Body of pancreas (tissue), 4 donors: Measurements from ENCODE around the gene CNTF. TPM values are rescaled to one million over a fixed set of nuclear protein-coding genes. Genes with fewer than 3 reads are reported as not detected.

Experiments used
- ATAC-seq: fragments of 150-250 bp; one replicate; pipeline ENCODE4 v1.9.1; 2016
- DNase-seq, 4 donors: peaks; one replicate each; pipeline ENCODE4 v3.0.0-alpha.2; 2019
- H3K27ac ChIP-seq, 4 donors: fragments of 200-600 bp; sonication (generic); 1 replicate in 3 of 4; 2 replicates in 1 of 4; pipeline versions ENCODE4 v1.5.1 to v1.6.1; 2016 to 2019; ENCODE audit warnings: mild to moderate bottlenecking in 1 of 4, mixed read lengths in 1 of 4, moderate library complexity in 1 of 4
- H3K27me3 ChIP-seq, 2 donors: fragments of 200-600 bp; sonication (generic); one replicate each; pipeline ENCODE4 v1.6.0; 2016; ENCODE audit warnings: mild to moderate bottlenecking in 1 of 2
- H3K36me3 ChIP-seq, 2 donors: fragments of 200-600 bp; sonication (generic); replicated peaks in 1 of 2; 2 replicates each; pipeline ENCODE4 v1.5.1; 2016; ENCODE audit warnings: low read depth in 2 of 2; ENCODE audit not compliant: insufficient read depth in 1 of 2
- H3K4me1 ChIP-seq: fragments of 200-600 bp; sonication (generic); one replicate; pipeline ENCODE4 v1.6.0; 2016
- H3K4me3 ChIP-seq, 2 donors: fragments of 200-600 bp; sonication (generic); 1 replicate in 1 of 2; 2 replicates in 1 of 2; pipeline ENCODE4 v1.5.1; 2016 to 2019
- H3K9me3 ChIP-seq, 3 donors: fragments of 200-600 bp; sonication (generic); 1 replicate in 2 of 3; 2 replicates in 1 of 3; pipeline ENCODE4 v1.5.1; 2016
- CTCF ChIP-seq, 7 experiments: fragments of 450-650 bp in 4 of 7; fragments of 200-600 bp in 3 of 7; sonication (generic) in 3 of 7; IDR thresholded peaks; one replicate each; pipeline ENCODE4 v1.5.1; 2016 to 2019; ENCODE audit warnings: antibody characterized with exemption in 7 of 7
- POLR2A ChIP-seq, 3 donors: fragments of 450-650 bp; IDR thresholded peaks; one replicate each; pipeline ENCODE4 v1.6.1; 2016; ENCODE audit warnings: antibody characterized with exemption in 3 of 3, mild to moderate bottlenecking in 2 of 3
- WGBS, 2 donors: methylation state at CpG; one replicate each; pipeline ENCODE4 v1.1.5; 2017; 5-methylcytosine and 5-hydroxymethylcytosine counted together
- intact Hi-C: fragments of 100-400 bp; cut with DNase I; formaldehyde crosslinking; loops from one replicate; pipeline ENCODE4 v1.15.1; 2023
- total RNA-seq, 2 donors: library from RNA; depleted of rRNA; stranded (reverse); fragments of >200 nt; gene quantifications; one replicate each; pipeline ENCODE4 v1.1.0, GENCODE V29; 2016

Gene CNTF
- total RNA-seq, 2 donors from 2014 or later: 0.66 to 1.3 TPM

GRCh38 chr11:58650496-58650895, 28.0 kb downstream of the CNTF start:
- Histone ChIP-seq H3K4me3 (no peak overlapping the region), H3K4me1 (peaks cover 19% of the 10 kb centered on the region), H3K27ac (no peak overlapping the region), H3K9me3 (no peaks in the 10 kb centered on the region), H3K36me3 (no peaks in the 10 kb centered on the region), H3K27me3 (no peaks in the 10 kb centered on the region)
- TF ChIP-seq POLR2A (IDR thresholded peaks at IDR 0.05) (no peak), CTCF (IDR thresholded peaks at IDR 0.05) (no peak)
- DNase-seq (peak in 1 of 4 donors; percentile 41), ATAC-seq (peak; percentile 34)
- WGBS, 2 donors: 14 to 27% methylated on average over 1 of the region's 1 CpG
- intact Hi-C loops: no loop called here

GRCh38 chr11:58652726-58653280, 30.3 kb downstream of the CNTF start:
- TF ChIP-seq POLR2A (IDR thresholded peaks at IDR 0.05): no peak
- TF ChIP-seq CTCF (IDR thresholded peaks at IDR 0.05): no peak
- Histone ChIP-seq H3K9me3 (no peaks in the 10 kb centered on the region), H3K4me3 (no peak overlapping the region), H3K4me1 (peaks cover 20% of the 10 kb centered on the region), H3K27ac (no peak overlapping the region), H3K27me3 (no peaks in the 10 kb centered on the region), H3K36me3 (no peaks in the 10 kb centered on the region)
- ATAC-seq (no peak), DNase-seq (no peak)
- intact Hi-C loops: no loop called here
- WGBS, 2 donors: 50 to 58% methylated on average over 2 of the region's 2 CpGs

GRCh38 chr11:58654079-58654907, 31.8 kb downstream of the CNTF start:
- peaks cover 20% of the 10 kb centered on the region for H3K4me1 ChIP-seq
- H3K27me3 ChIP-seq: no peaks in the 10 kb centered on the region
- 13 to 14% methylated on average over 9 to 12 of the region's 12 CpGs for WGBS, 2 donors
- TF ChIP-seq POLR2A (IDR thresholded peaks at IDR 0.05) (no peak), CTCF (IDR thresholded peaks at IDR 0.05) (peak; percentile 85 to 95 (median 92))
- H3K9me3 ChIP-seq: no peaks in the 10 kb centered on the region
- H3K36me3 ChIP-seq: no peaks in the 10 kb centered on the region
- DNase-seq (peak; percentile 86 to 93 (median 88)), ATAC-seq (peak; percentile 98)
- intact Hi-C loops: no loop called here
- no peak overlapping the region for H3K4me3 ChIP-seq
- no peak overlapping the region for H3K27ac ChIP-seq

GRCh38 chr11:58654908-58655296, 32.4 kb downstream of the CNTF start:
- no peak overlapping the region for H3K4me3 ChIP-seq
- intact Hi-C loops: no loop called here
- no peaks in the 10 kb centered on the region for H3K36me3 ChIP-seq
- H3K4me1 ChIP-seq: peaks cover 20% of the 10 kb centered on the region
- H3K27ac ChIP-seq: no peak overlapping the region
- no peak for ATAC-seq
- H3K9me3 ChIP-seq: no peaks in the 10 kb centered on the region
- H3K27me3 ChIP-seq: no peaks in the 10 kb centered on the region
- WGBS, 2 donors: 69 to 93% methylated on average over 1 of the region's 1 CpG
- DNase-seq: no peak
- TF ChIP-seq POLR2A (IDR thresholded peaks at IDR 0.05): no peak
- TF ChIP-seq CTCF (IDR thresholded peaks at IDR 0.05): no peak
